ENCODE results near the gene SEMA3D.

DNA sequence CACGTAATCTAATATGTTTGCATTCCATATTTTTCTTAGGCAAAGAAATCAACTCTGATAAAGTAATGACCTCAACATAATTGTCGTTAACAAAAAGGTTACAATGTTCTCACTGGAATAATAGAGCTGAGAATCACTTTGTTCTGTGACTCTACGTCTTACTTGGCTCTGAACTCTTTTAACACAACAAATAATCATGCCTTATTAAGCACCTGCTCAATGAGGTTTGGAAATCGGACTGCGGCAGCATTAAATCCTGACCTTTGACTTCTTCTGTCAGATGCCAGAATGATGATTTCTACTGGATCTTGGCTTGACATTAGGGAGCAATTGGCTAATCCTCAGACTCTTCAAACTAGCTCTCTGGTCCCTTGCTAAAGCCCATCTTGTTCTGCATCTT lies 233.6 kb downstream of the SEMA3D start:
- TF ChIP-seq POLR2A (IDR thresholded peaks at IDR 0.05; ENCODE audit: low read length), result no peak
- no peak for TF ChIP-seq GATA1 (IDR thresholded peaks at IDR 0.05; ENCODE audit: low read depth, low read length)
